HG02870 (cell line): Measurements from ENCODE around the gene EHD1.

Source experiments
- ATAC-seq: cut with Tn5 transposase; IDR thresholded peaks from one replicate; pipeline ENCODE4 v1.9.1; 2021; ENCODE audit warnings: mild to moderate bottlenecking, moderate library complexity; ENCODE audit not compliant: unreplicated experiment

EHD1 gene

DNA sequence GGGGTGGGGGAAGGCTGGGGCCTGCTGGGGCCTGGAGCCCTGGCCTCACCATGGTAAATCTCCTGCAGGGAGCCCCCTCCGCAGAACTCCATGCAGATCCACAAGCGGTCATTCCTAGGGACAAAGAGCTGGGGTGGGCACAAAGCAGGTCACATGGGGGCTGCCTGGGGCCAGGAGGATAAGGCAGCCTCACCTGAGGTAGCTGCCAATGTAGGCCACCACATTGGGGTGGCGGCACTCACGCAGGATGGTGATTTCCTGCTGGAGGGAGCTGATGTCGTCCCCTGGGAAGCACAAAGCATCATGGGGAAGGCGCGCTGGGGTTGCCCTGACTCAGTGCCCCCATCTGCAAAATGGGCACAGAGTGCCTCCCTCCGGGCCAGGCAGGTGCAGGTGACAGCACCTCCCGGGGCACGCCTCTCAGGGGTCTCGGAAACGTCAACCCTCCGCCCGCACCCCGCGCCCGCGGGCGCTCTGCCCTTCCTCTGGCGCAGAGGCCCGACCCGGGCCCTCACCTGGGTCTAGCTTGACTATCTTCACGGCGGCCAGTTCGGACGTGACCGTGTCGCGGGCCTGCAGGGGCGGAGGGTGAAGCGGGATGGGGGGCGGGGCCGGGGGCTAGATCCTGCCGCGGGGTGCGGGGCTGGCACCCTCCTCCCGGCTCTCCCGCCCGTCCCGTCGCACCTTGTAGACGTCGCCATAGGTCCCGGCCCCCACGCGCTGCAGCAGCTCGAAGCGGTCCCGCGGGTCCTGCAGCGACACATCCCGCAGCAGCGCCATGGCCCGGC lies 75.9 kb downstream of the EHD1 start:
- no peak for ATAC-seq
